Fibroblast of pulmonary artery (primary cell): Measurements from ENCODE around the gene DDX41.
"Not testable (repeated sequence)": the region's sequence is repeated elsewhere in the genome, so short reads cannot be mapped to it uniquely, and the experiment has no call there.

Source experiments
- DNase-seq: peaks from one replicate; pipeline ENCODE4 v3.0.0-alpha.2; 2010; ENCODE audit warnings: low read depth
- H3K4me3 ChIP-seq: replicated peaks from 2 replicates; pipeline ENCODE4 v1.5.1; 2011; ENCODE audit warnings: low read depth, mild to moderate bottlenecking, control low read depth, low read length, moderate library complexity
- CTCF ChIP-seq: IDR thresholded peaks from 2 replicates; pipeline ENCODE4 v1.5.1; 2011; ENCODE audit warnings: mild to moderate bottlenecking, control low read depth, low read length, inconsistent platforms; ENCODE audit errors: missing control alignments

The DDX41 gene

GRCh38 chr5:177490311-177490991, 26.3 kb downstream of the DDX41 start:
- H3K4me3 ChIP-seq, result no peak overlapping the region
- DNase-seq, result no peak
- no peak for TF ChIP-seq CTCF

GRCh38 chr5:177489119-177489716, 27.5 kb downstream of the DDX41 start:
- no peak overlapping the region for H3K4me3 ChIP-seq
- TF ChIP-seq CTCF, result no peak
- DNase-seq, result no peak

GRCh38 chr5:177487975-177488374, 28.8 kb downstream of the DDX41 start:
- DNase-seq, result no peak
- no peak for TF ChIP-seq CTCF
- no peak overlapping the region for H3K4me3 ChIP-seq

GRCh38 chr5:177487144-177487543, 29.6 kb downstream of the DDX41 start:
- no peak for TF ChIP-seq CTCF
- no peak overlapping the region for H3K4me3 ChIP-seq
- DNase-seq, result no peak

- TF ChIP-seq CTCF, result no peak
- DNase-seq, result no peak
These were observed 30.5 kb downstream of the DDX41 start for GRCh38 chr5:177486256-177486655.

GRCh38 chr5:177485753-177486152, 31.0 kb downstream of the DDX41 start:
- not testable (repeated sequence) for DNase-seq, H3K4me3 ChIP-seq

More at GRCh38 chr5:177486256-177486655, 30.5 kb downstream of the DDX41 start:
- no peak overlapping the region for H3K4me3 ChIP-seq

- no peak for TF ChIP-seq CTCF
- no peak for DNase-seq
These were observed 31.7 kb downstream of the DDX41 start for GRCh38 chr5:177484902-177485549.

More at GRCh38 chr5:177484902-177485549, 31.7 kb downstream of the DDX41 start:
- no peak overlapping the region for H3K4me3 ChIP-seq
